Thoracic aorta (tissue), 2 donors: ENCODE results near the gene CYS1. TPM values are rescaled to one million over a fixed set of nuclear protein-coding genes. Genes with fewer than 3 reads are reported as not detected.

Experiments used
- ATAC-seq: fragments of 150-250 bp; one replicate; pipeline ENCODE4 v1.8.0; 2017; ENCODE audit warnings: low read depth; ENCODE audit not compliant: insufficient number of reproducible peaks, low FRiP score
- DNase-seq: peaks from one replicate; pipeline ENCODE4 v3.0.0-alpha.2; 2020; ENCODE audit warnings: low spot score
- H3K27ac ChIP-seq, 2 donors: fragments of 200-600 bp; sonication (generic); 1 replicate in 1 of 2; 2 replicates in 1 of 2; pipeline ENCODE4 v1.5.1; 2016; ENCODE audit warnings: mild to moderate bottlenecking in 2 of 2, moderate library complexity in 2 of 2
- H3K27me3 ChIP-seq: fragments of 200-600 bp; sonication (generic); replicated peaks from 2 replicates; pipeline ENCODE4 v1.6.0; 2016; ENCODE audit warnings: mild to moderate bottlenecking; ENCODE audit not compliant: insufficient read depth
- H3K36me3 ChIP-seq: fragments of 200-600 bp; sonication (generic); one replicate; pipeline ENCODE4 v1.5.1; 2016
- H3K4me1 ChIP-seq, 2 donors: fragments of 200-600 bp; sonication (generic); 1 replicate in 1 of 2; 2 replicates in 1 of 2; pipeline versions ENCODE4 v1.5.1 to v1.6.0; 2016; ENCODE audit warnings: low read depth in 2 of 2, mild to moderate bottlenecking in 1 of 2; ENCODE audit not compliant: control insufficient read depth in 1 of 2
- H3K4me3 ChIP-seq: fragments of 200-600 bp; sonication (generic); 2 replicates; pipeline ENCODE4 v1.5.1; 2016; ENCODE audit warnings: mild to moderate bottlenecking
- H3K9me3 ChIP-seq: fragments of 200-600 bp; sonication (generic); 2 replicates; pipeline ENCODE4 v1.5.1; 2016
- CTCF ChIP-seq: fragments of 200-600 bp; sonication (generic); IDR thresholded peaks from one replicate; pipeline ENCODE4 v1.5.1; 2019; ENCODE audit warnings: antibody characterized with exemption
- total RNA-seq, 2 donors: library from RNA; depleted of rRNA; stranded (reverse); fragments of >200 nt; gene quantifications; one replicate each; pipeline versions ENCODE4 v1.1.0 to v1.2.3, GENCODE V29; 2016

Gene CYS1
- total RNA-seq, 2 donors from 2014 or later = 13.5 to 26.9 TPM

GRCh38 chr2:10053351-10053750 is 26.9 kb downstream of the CYS1 start:
- TF ChIP-seq CTCF = no peak
- no peaks in the 10 kb centered on the region for H3K9me3 ChIP-seq
- H3K4me1 ChIP-seq = peaks cover 3 to 25% of the 10 kb centered on the region in 2 donors
- no peak overlapping the region for H3K4me3 ChIP-seq
- H3K27ac ChIP-seq = no peak overlapping the region
- ATAC-seq = no peak
- no peak for DNase-seq
- H3K27me3 ChIP-seq = no peaks in the 10 kb centered on the region
- H3K36me3 ChIP-seq = peaks cover 16% of the 10 kb centered on the region

- H3K27me3 ChIP-seq = no peaks in the 10 kb centered on the region
- peaks cover 3 to 23% of the 10 kb centered on the region in 2 donors for H3K4me1 ChIP-seq
- H3K9me3 ChIP-seq = no peaks in the 10 kb centered on the region
- H3K27ac ChIP-seq = no peak overlapping the region
- ATAC-seq (no peak), DNase-seq (no peak)
- H3K4me3 ChIP-seq = no peak overlapping the region
- peaks cover 21% of the 10 kb centered on the region for H3K36me3 ChIP-seq
- no peak for TF ChIP-seq CTCF
Observed at GRCh38 chr2:10052216-10052615, 28.0 kb downstream of the CYS1 start.

- ATAC-seq = no peak
- H3K4me1 ChIP-seq = peaks cover 5 to 35% of the 10 kb centered on the region in 2 donors
Observed at GRCh38 chr2:10048501-10049171, 31.6 kb downstream of the CYS1 start.

GRCh38 chr2:10047616-10048500 is 32.4 kb downstream of the CYS1 start:
- H3K4me1 ChIP-seq = peaks cover 5 to 27% of the 10 kb centered on the region in 2 donors
- no peak for TF ChIP-seq CTCF
- H3K27me3 ChIP-seq = no peaks in the 10 kb centered on the region
- H3K36me3 ChIP-seq = peaks cover 23% of the 10 kb centered on the region
- ATAC-seq (no peak), DNase-seq (no peak)
- H3K4me3 ChIP-seq = no peak overlapping the region
- H3K27ac ChIP-seq = no peak overlapping the region
- no peaks in the 10 kb centered on the region for H3K9me3 ChIP-seq

More at GRCh38 chr2:10048501-10049171, 31.6 kb downstream of the CYS1 start:
- no peaks in the 10 kb centered on the region for H3K9me3 ChIP-seq
- TF ChIP-seq CTCF = peak; percentile 63
- no peaks in the 10 kb centered on the region for H3K27me3 ChIP-seq
- no peak for DNase-seq
- no peak overlapping the region for H3K27ac ChIP-seq
- peaks cover 23% of the 10 kb centered on the region for H3K36me3 ChIP-seq
- no peak overlapping the region for H3K4me3 ChIP-seq

- Histone ChIP-seq H3K4me3 (no peak overlapping the region), H3K27me3 (no peaks in the 10 kb centered on the region), H3K9me3 (no peaks in the 10 kb centered on the region), H3K4me1 (peaks cover 9 to 35% of the 10 kb centered on the region in 2 donors), H3K36me3 (peaks cover 17% of the 10 kb centered on the region), H3K27ac (no peak overlapping the region)
- ATAC-seq (no peak), DNase-seq (no peak)
- TF ChIP-seq CTCF = no peak
Observed at GRCh38 chr2:10046931-10047330, 33.3 kb downstream of the CYS1 start.
